ENCODE measurements around the gene PCSK4. TPM values are rescaled to one million over a fixed set of nuclear protein-coding genes. Genes with fewer than 3 reads are reported as not detected.
A peak's percentile ranks its signal among the peaks of the same experiment; 100 is the strongest.

The PCSK4 gene
- total and polyA plus RNA-seq, 2 of the 4 experiments (the other 2 are of a cell fraction) = 0.72 to 1.7 TPM

GRCh38 chr19:1455336-1456120 is 34.6 kb downstream of the PCSK4 start:
- Histone ChIP-seq H2AK9ac (replicated peaks; ENCODE audit: low read depth, low read length, poor library complexity) (no peak overlapping the region), H2BK120ac (ENCODE audit: low read depth, low read length) (no peak overlapping the region), H3K23ac (ENCODE audit: low read depth, low read length) (no peak overlapping the region), H3K9me1 (ENCODE audit: insufficient read depth, low read length) (0 out of 2 replicates have a peak, but pooled peaks cover 2% of the 10 kb centered on the region), H3K27me3 (ENCODE audit: control insufficient read depth, insufficient read depth, low read length) (peaks cover 58% of the 10 kb centered on the region), H3K79me1 (ENCODE audit: low read depth in 1 of 2, low read length in 2 of 2) (no peaks in the 10 kb centered on the region), H4K8ac (ENCODE audit: low read depth in 2 of 2, low read length in 2 of 2) (no peak overlapping the region), H2AFZ (replicated peaks; ENCODE audit: low read length, poor library complexity) (peak overlapping the region; percentile 51), H3K14ac (replicated peaks; ENCODE audit: low read depth, low read length) (no peak overlapping the region), H4K5ac (ENCODE audit: low read depth, low read length) (no peak overlapping the region), H2AK5ac (ENCODE audit: low read depth, low read length) (no peak overlapping the region), H4K20me1 (ENCODE audit: insufficient read depth, low read length) (peaks cover 52% of the 10 kb centered on the region), H3K18ac (ENCODE audit: low read depth, low read length) (no peak overlapping the region), H3K4me2 (ENCODE audit: low read depth, low read length) (no peak overlapping the region), H3K56ac (ENCODE audit: extremely low read depth, insufficient read depth, low read length) (no peak overlapping the region), H3K4me3 (ENCODE audit: insufficient read depth, low read depth, low read length) (no peak overlapping the region), H3K36me3 (ENCODE audit: control insufficient read depth, insufficient read depth, low read length) (no peaks in the 10 kb centered on the region), H3K4me1 (ENCODE audit: control insufficient read depth, insufficient read depth, low read length) (no peaks in the 10 kb centered on the region), H2BK5ac (ENCODE audit: low read depth, low read length, poor library complexity, severe bottlenecking) (no peak overlapping the region), H2BK15ac (ENCODE audit: low read depth, low read length) (no peak overlapping the region), H2BK20ac (ENCODE audit: low read depth, low read length) (no peak overlapping the region), H3K27ac (ENCODE audit: insufficient read depth, low read length) (no peak overlapping the region), H3K4ac (ENCODE audit: low read depth, low read length) (no peak overlapping the region), H3K9ac (ENCODE audit: low read depth, low read length) (no peak overlapping the region), H3K9me3 (ENCODE audit: control insufficient read depth, insufficient read depth, low read length) (no peaks in the 10 kb centered on the region), H4K91ac (ENCODE audit: insufficient read depth, low read depth, low read length) (no peak overlapping the region)
- CTCF ChIA-PET = no interaction called here
- no peak for TF ChIP-seq RCOR1 (IDR thresholded peaks at IDR 0.05; ENCODE audit: insufficient replicate concordance, low read length)
- no peak for TF ChIP-seq BHLHE40 (IDR thresholded peaks at IDR 0.05; ENCODE audit: low read depth, low read length)
- TF ChIP-seq CTCF (conservative IDR thresholded peaks at IDR 0.05; ENCODE audit: low read depth, low read length) = no peak
- TF ChIP-seq MAZ (IDR thresholded peaks at IDR 0.05; ENCODE audit: borderline replicate concordance, low read depth, low read length) = no peak
- TF ChIP-seq CEBPB (IDR thresholded peaks at IDR 0.05; ENCODE audit: low read depth, low read length) = no peak
- no peak for TF ChIP-seq POLR2A (IDR thresholded peaks at IDR 0.05; ENCODE audit: low read depth, low read length)
- TF ChIP-seq CHD1 (IDR thresholded peaks at IDR 0.05; ENCODE audit: low read depth, low read length) = no peak
- no peak for TF ChIP-seq FOS (IDR thresholded peaks at IDR 0.05; ENCODE audit: low read depth, low read length)
- TF ChIP-seq SMC3 (IDR thresholded peaks at IDR 0.05; ENCODE audit: low read depth, low read length) = no peak
- TF ChIP-seq RAD21 (IDR thresholded peaks at IDR 0.05; ENCODE audit: low read length) = no peak
- TF ChIP-seq RFX5 (IDR thresholded peaks at IDR 0.05; ENCODE audit: low read depth, low read length) = no peak
- no peak for TF ChIP-seq USF2 (IDR thresholded peaks at IDR 0.05; ENCODE audit: low read depth, low read length)
- WGBS, 2 experiments (ENCODE audit: extremely low coverage in 2 of 2, insufficient read length in 1 of 2) = 12% methylated on average over 19 of the region's 42 CpGs; no CpG with 5 or more reads in 1 of the 2 experiments
- peak; percentile 65 for ATAC-seq (ENCODE audit: low read depth)
- in situ Hi-C loops (cut with MboI; ENCODE audit: low sequenced_read_pairs) (no loop called here), intact Hi-C loops (cut with micrococcal nuclease) (no loop called here), dilution Hi-C loops (cut with HindIII; ENCODE audit: low sequenced_read_pairs, unreplicated experiment) (no loop called here)
- no TSS peak for BruUV-seq (replicated peaks)
- POLR2A ChIA-PET (ENCODE audit: unreplicated experiment) = no interaction called here
- peak; percentile 30 for DNase-seq

Measured in IMR-90 (cell line).